ENCODE results near the gene SRC.

SRC gene

DNA sequence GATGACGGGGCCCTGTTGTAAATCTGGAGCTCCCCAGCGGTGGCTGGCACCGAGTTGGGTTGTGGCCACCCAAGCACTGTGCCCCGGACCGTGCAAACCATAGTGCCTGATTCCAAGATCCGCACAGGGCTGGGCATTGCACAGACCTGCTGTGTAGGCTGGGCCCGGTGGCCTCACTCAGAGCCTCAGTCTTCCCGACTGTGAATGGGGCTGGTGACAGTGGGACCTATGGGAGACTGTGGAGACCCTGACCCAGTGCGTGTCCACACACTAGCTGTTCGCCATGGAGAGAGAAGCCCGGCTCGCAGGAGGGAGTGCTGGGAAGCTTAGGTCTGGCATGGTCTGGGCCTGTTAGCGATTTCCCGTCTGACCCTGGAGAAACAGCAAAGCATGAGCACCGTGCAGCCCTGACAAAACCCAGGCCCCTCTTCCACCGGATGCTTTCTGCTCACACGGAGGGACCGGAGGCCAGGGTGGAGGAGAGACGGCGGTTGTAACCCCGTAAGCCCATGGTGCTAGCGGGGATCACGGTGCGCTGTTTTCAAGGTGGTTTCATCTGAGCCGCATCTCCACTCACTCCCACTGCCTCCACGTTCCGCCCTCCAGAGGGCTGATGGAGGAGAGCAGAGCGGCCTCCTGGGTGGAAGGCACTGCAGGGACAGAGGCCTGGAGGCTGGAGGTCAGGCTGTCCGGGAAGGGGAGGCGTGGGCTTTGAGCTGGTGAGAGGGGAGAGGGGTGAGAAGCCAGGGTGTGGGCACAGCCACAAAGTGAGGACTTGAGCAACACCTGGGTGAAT lies 52.2 kb downstream of the SRC start:
- no peak for DNase-seq

DNA sequence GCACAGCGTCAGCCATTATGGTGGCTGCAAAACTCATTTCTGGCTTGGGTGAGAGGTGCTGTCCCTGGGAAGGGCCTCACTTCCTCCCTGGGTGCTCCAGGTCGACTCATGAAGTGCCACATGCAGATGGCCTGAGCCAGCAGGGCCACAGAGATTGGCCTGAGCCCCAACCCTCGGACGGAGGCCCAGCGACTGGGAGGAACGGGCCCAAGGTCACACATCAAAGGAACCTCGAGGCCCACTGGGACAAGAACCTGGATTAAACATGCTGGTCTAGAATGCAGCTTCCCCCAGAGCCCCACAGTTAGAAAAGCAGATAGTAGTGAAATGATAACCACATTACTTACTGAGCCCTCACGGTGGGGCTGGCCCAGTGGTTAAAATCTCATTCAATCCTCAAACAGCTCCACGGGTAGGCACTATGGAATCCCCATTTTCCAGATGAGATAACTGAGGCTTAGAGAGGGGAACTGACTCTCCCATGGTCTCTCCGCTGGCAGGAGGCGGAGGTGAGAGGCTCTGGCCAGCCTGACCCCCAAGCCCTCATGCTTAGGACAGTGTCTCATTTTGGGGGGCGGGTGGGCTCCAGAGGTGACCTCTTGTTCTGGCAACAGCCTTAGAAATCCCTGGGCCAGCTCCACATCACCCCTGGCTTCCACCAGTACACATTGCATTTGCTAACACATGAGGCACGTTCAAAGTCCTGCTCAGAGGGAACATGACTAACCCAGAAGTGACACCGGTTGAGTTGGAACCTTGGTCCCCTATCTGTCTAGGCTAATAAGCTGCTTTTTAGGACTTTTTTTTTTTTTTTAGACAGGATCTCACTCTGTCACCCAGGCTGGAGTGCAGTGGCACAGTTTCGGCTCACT lies 53.0 kb downstream of the SRC start:
- no peak for DNase-seq

GRCh38 chr20:37401282-37401929 lies 55.5 kb downstream of the SRC start:
- no peak for DNase-seq

DNA sequence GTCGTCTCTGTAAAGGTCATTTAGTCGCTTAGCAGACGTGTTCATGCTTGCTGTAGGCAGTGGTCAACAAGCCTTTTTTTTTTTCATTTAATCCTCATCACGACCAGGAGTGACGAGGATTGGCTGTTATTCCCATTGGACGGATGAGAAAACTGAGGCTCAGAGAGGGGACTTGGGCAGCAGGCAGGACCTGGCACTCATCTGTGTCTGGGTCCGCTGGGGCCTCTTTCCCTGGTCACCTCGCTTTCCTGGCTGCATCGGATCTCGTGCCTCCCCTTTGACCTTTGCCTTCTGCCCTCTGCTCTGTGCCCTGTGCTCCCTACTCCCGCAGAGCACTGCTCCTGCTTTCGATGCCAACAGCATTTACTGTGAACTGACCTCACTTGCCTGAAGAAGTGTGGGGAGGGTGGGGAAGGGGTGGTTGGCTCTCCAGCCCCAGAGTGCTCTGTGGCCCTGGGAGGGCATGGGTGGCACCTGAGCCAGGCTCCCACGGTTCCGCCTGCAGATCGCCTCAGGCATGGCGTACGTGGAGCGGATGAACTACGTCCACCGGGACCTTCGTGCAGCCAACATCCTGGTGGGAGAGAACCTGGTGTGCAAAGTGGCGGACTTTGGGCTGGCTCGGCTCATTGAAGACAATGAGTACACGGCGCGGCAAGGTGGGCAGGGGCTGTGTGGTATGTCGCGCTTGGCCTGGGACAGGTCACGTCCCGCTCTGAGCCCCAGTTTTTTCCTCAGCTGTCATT lies 56.2 kb downstream of the SRC start:
- DNase-seq = no peak

DNA sequence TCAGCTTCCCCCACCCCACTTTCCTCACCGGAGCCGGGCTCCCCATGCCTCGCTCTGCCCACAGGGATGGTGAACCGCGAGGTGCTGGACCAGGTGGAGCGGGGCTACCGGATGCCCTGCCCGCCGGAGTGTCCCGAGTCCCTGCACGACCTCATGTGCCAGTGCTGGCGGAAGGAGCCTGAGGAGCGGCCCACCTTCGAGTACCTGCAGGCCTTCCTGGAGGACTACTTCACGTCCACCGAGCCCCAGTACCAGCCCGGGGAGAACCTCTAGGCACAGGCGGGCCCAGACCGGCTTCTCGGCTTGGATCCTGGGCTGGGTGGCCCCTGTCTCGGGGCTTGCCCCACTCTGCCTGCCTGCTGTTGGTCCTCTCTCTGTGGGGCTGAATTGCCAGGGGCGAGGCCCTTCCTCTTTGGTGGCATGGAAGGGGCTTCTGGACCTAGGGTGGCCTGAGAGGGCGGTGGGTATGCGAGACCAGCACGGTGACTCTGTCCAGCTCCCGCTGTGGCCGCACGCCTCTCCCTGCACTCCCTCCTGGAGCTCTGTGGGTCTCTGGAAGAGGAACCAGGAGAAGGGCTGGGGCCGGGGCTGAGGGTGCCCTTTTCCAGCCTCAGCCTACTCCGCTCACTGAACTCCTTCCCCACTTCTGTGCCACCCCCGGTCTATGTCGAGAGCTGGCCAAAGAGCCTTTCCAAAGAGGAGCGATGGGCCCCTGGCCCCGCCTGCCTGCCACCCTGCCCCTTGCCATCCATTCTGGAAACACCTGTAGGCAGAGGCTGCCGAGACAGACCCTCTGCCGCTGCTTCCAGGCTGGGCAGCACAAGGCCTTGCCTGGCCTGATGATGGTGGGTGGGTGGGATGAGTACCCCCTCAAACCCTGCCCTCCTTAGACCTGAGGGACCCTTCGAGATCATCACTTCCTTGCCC lies 57.4 kb downstream of the SRC start:
- DNase-seq = no peak

DNA sequence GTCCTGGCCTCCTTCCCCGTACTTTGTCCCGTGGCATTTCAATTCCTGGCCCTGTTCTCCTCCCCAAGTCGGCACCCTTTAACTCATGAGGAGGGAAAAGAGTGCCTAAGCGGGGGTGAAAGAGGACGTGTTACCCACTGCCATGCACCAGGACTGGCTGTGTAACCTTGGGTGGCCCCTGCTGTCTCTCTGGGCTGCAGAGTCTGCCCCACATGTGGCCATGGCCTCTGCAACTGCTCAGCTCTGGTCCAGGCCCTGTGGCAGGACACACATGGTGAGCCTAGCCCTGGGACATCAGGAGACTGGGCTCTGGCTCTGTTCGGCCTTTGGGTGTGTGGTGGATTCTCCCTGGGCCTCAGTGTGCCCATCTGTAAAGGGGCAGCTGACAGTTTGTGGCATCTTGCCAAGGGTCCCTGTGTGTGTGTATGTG lies 58.5 kb downstream of the SRC start:
- DNase-seq = no peak

DNA sequence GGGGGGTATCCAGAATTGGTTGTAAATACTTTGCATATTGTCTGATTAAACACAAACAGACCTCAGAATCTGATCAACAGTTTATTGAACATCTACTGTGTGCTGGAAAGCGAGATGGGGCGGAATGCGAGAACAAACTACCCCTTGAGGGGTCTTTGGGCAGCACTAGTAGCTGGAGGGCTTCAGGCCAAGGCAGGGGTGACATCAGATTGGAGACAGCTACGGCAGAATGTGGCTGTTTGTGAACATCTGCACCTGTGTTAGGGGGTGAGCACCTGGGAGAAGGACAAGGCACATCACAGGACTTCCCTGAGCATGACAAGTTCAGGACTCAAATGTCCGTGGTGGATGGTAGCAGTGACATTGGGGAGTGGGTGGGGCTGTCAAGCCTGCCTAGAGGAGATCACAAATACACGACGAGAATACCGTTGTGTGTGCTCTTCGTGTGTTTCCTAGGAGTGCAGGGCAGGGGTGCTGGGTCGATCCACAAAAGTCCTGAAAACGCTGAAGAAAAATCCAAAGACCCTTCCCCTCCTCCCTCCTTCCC lies 59.5 kb downstream of the SRC start:
- no peak for DNase-seq

- DNase-seq = no peak
These were observed 60.4 kb downstream of the SRC start for GRCh38 chr20:37406010-37406998.

DNA sequence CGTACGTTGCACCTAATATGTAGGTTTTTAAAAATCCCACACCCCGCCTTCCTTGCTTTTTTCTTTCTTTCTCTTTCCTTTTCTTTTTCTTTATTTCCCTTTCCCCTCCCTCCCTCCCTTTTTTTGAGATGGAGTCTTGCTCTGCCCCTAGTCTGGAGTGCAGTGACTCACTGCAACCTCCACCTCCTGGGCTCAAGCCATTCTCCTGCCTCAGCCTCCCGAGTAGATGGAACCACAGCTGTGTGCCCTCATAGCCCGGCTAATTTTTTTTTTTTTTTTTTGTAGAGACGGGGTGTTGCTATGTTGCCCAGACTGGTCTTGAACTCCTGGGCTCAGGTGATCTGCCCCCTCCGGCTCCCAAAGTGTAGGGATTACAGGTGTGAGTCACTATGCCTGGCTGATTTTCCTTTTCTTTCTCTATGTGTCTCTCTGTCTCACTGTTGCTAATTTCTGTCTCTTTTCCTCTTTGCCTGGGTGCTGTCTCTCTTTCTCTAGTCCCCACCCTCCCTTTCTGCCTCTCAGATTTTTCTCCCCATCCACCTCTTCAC lies 61.2 kb downstream of the SRC start:
- DNase-seq = no peak

DNA sequence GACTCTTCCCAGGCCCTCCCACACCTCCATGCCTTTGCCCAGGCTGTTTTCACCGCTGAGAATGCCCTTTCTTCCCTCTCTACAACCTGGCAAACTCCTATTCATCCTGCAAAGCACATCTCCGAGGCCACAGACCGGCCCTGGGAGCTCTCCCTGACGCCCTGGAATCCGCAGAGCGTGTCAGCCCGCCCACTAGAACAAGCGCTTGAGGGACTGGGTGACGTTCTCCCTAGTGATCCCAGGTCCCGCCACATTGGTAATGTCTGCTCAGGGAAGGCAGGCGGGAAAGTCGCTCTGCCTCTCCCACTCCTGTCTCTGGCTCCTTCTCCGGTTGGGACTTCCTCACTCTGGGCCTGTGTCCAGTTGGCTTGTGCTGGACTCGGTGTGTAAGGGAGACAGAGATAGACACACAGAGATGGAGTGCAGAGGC lies 61.6 kb downstream of the SRC start:
- DNase-seq = peak; percentile 79

- peak; percentile 40 for DNase-seq
These were observed 62.6 kb downstream of the SRC start for GRCh38 chr20:37408302-37409193.

- peak; percentile 28 for DNase-seq
These were observed 65.7 kb downstream of the SRC start for GRCh38 chr20:37411408-37412219.

- DNase-seq = no peak
These were observed 67.0 kb downstream of the SRC start for GRCh38 chr20:37413023-37413334.

- DNase-seq = no peak
These were observed 67.4 kb downstream of the SRC start for GRCh38 chr20:37413379-37413778.

GRCh38 chr20:37414224-37415035 lies 68.5 kb downstream of the SRC start:
- DNase-seq = no peak

DNA sequence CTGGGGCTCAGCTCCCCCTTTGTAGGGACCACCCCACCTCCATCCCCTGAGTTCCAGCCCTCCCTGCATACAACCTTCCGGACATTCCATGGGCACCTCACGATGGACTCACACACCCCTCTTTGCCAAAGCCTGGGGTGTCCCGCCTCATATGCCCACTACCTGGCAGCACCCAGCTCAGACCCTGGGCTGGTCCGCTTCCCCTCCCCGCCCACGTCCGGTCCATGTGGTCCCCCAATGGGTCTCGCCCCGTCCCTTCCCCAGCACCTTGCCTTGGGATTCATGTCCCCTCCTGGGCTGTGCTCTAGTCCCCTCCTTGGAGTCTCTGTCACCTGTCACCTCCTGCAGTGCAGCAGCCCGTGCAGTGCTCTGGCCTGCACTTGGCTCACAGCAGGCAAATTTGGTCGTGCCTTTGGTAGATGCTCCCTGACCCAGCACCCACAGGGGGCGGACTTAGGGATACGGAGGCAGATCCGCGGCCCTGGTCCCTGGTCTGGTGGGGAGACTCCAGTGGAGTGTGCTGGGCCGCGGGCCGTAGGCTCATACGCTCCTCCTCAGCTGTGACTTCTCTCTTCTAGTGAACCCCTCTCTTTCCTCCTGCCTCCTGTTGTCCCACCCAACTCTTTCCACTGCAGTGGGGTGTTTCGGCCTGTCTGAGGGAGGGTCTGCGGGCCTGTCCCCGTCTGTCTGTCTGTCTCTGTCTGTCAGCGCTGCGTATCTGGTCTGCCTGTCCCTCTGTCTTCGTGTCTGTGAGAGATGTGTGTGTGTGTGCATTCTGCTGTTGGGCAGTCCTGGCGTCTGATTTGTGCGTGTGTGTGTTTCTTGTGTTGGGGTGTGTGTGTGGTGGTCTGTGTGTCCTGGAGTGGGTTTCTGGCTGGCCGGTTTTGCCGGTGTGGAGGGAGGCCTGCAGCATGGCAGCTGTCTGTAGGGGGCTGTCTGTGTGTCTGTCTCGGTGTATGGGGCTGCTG lies 69.5 kb downstream of the SRC start:
- DNase-seq = no peak
